ENCODE measurements around the gene PPP1R9B.

Gene PPP1R9B

GRCh38 chr17:50191359-50192143 is 41.1 kb upstream of the PPP1R9B start:
- peak overlapping the region in 1 of 3 experiments; percentile 62 for H3K4me3 Mint-ChIP-seq
- peaks cover 59% of the 10 kb centered on the region for H3K4me1 Mint-ChIP-seq
- H3K27ac Mint-ChIP-seq: peak overlapping the region in 2 of 3 experiments; percentile 86 to 98
- H3K27me3 Mint-ChIP-seq (ENCODE audit: low read depth): peaks cover 7% of the 10 kb centered on the region
- no peaks in the 10 kb centered on the region for H3K9me3 Mint-ChIP-seq
- H3K36me3 Mint-ChIP-seq (ENCODE audit: low read depth): peaks cover 48% of the 10 kb centered on the region
- TF ChIP-seq CTCF (IDR thresholded peaks at IDR 0.05; ENCODE audit: unreplicated experiment in 3 of 3): no peak

- H3K4me3 Mint-ChIP-seq: peak overlapping the region in 2 of 3 experiments; percentile 6 to 57
- H3K27me3 Mint-ChIP-seq (ENCODE audit: low read depth): peaks cover 4% of the 10 kb centered on the region
- peaks cover 54% of the 10 kb centered on the region for H3K4me1 Mint-ChIP-seq
- no peak for TF ChIP-seq CTCF (IDR thresholded peaks at IDR 0.05; ENCODE audit: unreplicated experiment in 3 of 3)
- no peaks in the 10 kb centered on the region for H3K9me3 Mint-ChIP-seq
- peak overlapping the region; percentile 43 to 98 (median 86) for H3K27ac Mint-ChIP-seq
- peaks cover 50% of the 10 kb centered on the region for H3K36me3 Mint-ChIP-seq (ENCODE audit: low read depth)
These were observed 40.3 kb upstream of the PPP1R9B start for GRCh38 chr17:50190603-50191358.

- no peaks in the 10 kb centered on the region for H3K9me3 Mint-ChIP-seq
- peaks cover 6% of the 10 kb centered on the region for H3K27me3 Mint-ChIP-seq (ENCODE audit: low read depth)
- H3K36me3 Mint-ChIP-seq (ENCODE audit: low read depth): peaks cover 50% of the 10 kb centered on the region
- H3K4me3 Mint-ChIP-seq: peak overlapping the region in 1 of 3 experiments; percentile 56
- H3K27ac Mint-ChIP-seq: peak overlapping the region; percentile 25 to 98 (median 86)
- H3K4me1 Mint-ChIP-seq: peaks cover 54% of the 10 kb centered on the region
- TF ChIP-seq CTCF (IDR thresholded peaks at IDR 0.05; ENCODE audit: unreplicated experiment in 3 of 3): no peak
These were observed 39.8 kb upstream of the PPP1R9B start for GRCh38 chr17:50190293-50190602.

GRCh38 chr17:50189550-50190292 is 39.2 kb upstream of the PPP1R9B start:
- TF ChIP-seq CTCF (IDR thresholded peaks at IDR 0.05; ENCODE audit: unreplicated experiment in 3 of 3): no peak
- H3K36me3 Mint-ChIP-seq (ENCODE audit: low read depth): peaks cover 50% of the 10 kb centered on the region
- H3K4me3 Mint-ChIP-seq: peak overlapping the region in 1 of 3 experiments; percentile 56
- no peaks in the 10 kb centered on the region for H3K9me3 Mint-ChIP-seq
- peaks cover 7% of the 10 kb centered on the region for H3K27me3 Mint-ChIP-seq (ENCODE audit: low read depth)
- H3K27ac Mint-ChIP-seq: peak overlapping the region; percentile 48 to 98 (median 86)
- H3K4me1 Mint-ChIP-seq: peaks cover 57% of the 10 kb centered on the region

GRCh38 chr17:50188921-50189549 is 38.6 kb upstream of the PPP1R9B start:
- no peaks in the 10 kb centered on the region for H3K9me3 Mint-ChIP-seq
- no peak for TF ChIP-seq CTCF (IDR thresholded peaks at IDR 0.05; ENCODE audit: unreplicated experiment in 3 of 3)
- H3K27me3 Mint-ChIP-seq (ENCODE audit: low read depth): peaks cover 7% of the 10 kb centered on the region

More at GRCh38 chr17:50188921-50189549, 38.6 kb upstream of the PPP1R9B start:
- H3K4me3 Mint-ChIP-seq: peak overlapping the region in 1 of 3 experiments; percentile 21
- H3K36me3 Mint-ChIP-seq (ENCODE audit: low read depth): peaks cover 46% of the 10 kb centered on the region
- H3K27ac Mint-ChIP-seq: peak overlapping the region; percentile 82 to 98 (median 86)
- peaks cover 61% of the 10 kb centered on the region for H3K4me1 Mint-ChIP-seq

Measured in nephron (organoid).